Measurements from ENCODE around the gene SNTG2. TPM values are rescaled to one million over a fixed set of nuclear protein-coding genes. Genes with fewer than 3 reads are reported as not detected.

The SNTG2 gene
- total RNA-seq, 1 donor from 2014 or later, result 7.7 TPM

DNA sequence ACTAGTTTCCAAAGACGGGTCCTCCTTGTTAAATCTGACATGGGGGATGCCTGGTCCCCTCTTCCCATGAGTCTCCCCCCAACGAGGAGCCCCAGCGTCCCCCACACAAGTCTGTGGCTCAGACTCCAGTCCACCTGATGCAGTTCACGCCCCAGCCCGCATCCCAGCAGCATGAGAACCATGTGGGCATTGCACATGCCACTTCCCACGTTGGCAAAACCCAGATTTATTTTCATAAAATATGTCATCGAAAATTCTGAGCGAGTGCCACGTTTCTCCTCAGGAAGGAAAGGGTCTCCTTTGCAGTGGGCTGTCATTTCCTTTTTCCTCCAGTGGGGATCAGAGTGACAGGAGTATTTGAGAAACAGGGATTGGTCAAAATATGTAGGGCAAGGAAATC lies 417.0 kb downstream of the SNTG2 start:
- no peak overlapping the region for H3K27ac Mint-ChIP-seq (ENCODE audit: unreplicated experiment)
- no peaks in the 10 kb centered on the region for H3K36me3 Mint-ChIP-seq (ENCODE audit: unreplicated experiment)
- no peak overlapping the region for H3K4me3 Mint-ChIP-seq (ENCODE audit: unreplicated experiment)
- H3K27me3 Mint-ChIP-seq (ENCODE audit: unreplicated experiment), result peaks cover 2% of the 10 kb centered on the region
- H3K9me3 Mint-ChIP-seq (ENCODE audit: unreplicated experiment), result no peaks in the 10 kb centered on the region
- no peak for DNase-seq
- TF ChIP-seq, protein P1, sequence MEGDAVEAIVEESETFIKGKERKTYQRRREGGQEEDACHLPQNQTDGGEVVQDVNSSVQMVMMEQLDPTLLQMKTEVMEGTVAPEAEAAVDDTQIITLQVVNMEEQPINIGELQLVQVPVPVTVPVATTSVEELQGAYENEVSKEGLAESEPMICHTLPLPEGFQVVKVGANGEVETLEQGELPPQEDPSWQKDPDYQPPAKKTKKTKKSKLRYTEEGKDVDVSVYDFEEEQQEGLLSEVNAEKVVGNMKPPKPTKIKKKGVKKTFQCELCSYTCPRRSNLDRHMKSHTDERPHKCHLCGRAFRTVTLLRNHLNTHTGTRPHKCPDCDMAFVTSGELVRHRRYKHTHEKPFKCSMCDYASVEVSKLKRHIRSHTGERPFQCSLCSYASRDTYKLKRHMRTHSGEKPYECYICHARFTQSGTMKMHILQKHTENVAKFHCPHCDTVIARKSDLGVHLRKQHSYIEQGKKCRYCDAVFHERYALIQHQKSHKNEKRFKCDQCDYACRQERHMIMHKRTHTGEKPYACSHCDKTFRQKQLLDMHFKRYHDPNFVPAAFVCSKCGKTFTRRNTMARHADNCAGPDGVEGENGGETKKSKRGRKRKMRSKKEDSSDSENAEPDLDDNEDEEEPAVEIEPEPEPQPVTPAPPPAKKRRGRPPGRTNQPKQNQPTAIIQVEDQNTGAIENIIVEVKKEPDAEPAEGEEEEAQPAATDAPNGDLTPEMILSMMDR (IDR thresholded peaks at IDR 0.05; ENCODE audit: partially characterized antibody, unreplicated experiment), result no peak
- peaks cover 5% of the 10 kb centered on the region for H3K4me1 Mint-ChIP-seq (ENCODE audit: low read depth, unreplicated experiment)

DNA sequence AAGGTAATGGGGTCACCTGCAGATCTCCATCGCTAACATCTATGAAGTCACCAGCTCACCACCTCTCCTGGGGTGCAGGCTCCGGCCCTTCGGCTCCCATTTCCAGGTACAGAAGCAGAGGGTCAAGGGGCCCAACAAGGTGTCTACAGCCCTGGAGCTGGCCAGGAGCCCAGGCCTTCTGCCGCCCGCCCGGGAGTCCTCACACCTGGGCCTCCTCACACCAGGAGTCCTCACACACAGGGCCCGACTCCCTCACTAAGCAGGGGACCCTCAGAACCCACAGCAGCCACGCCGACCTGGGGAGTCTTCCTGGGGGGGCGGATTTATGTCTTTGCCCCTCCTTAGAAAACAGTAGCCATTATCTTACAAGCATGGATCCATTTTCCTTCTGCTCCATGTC lies 419.3 kb downstream of the SNTG2 start:
- peaks cover 2% of the 10 kb centered on the region for H3K27me3 Mint-ChIP-seq (ENCODE audit: unreplicated experiment)

DNA sequence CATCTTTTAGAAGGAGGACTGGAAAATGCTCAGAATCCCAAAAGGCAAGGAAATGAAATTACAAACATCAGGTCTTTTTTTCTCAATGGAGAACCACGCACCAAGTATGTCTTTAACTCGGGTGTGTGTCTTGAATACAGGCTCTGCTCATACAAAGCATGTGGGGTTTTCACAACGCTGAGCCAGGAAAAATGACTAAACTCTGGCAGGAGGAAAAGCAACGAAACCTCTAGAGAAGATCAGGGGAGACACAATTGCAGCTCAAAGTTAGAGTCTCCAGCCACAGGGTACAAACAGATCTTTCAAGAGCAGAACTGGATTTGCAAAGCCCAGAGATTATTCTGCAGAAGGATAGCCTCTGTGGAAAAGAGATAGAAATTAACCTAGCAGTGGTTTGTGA lies 419.8 kb downstream of the SNTG2 start:
- no peak overlapping the region for H3K27ac Mint-ChIP-seq (ENCODE audit: unreplicated experiment)
- H3K36me3 Mint-ChIP-seq (ENCODE audit: unreplicated experiment), result no peaks in the 10 kb centered on the region
- TF ChIP-seq, protein P1 (IDR thresholded peaks at IDR 0.05; ENCODE audit: partially characterized antibody, unreplicated experiment), result no peak
- no peak overlapping the region for H3K4me3 Mint-ChIP-seq (ENCODE audit: unreplicated experiment)
- H3K4me1 Mint-ChIP-seq (ENCODE audit: low read depth, unreplicated experiment), result peaks cover 5% of the 10 kb centered on the region
- peaks cover 2% of the 10 kb centered on the region for H3K27me3 Mint-ChIP-seq (ENCODE audit: unreplicated experiment)
- H3K9me3 Mint-ChIP-seq (ENCODE audit: unreplicated experiment), result no peaks in the 10 kb centered on the region
- no peak for DNase-seq

More for the DNA sequence above, 419.3 kb downstream of the SNTG2 start:
- no peak overlapping the region for H3K4me3 Mint-ChIP-seq (ENCODE audit: unreplicated experiment)
- no peak overlapping the region for H3K27ac Mint-ChIP-seq (ENCODE audit: unreplicated experiment)
- H3K9me3 Mint-ChIP-seq (ENCODE audit: unreplicated experiment), result no peaks in the 10 kb centered on the region
- TF ChIP-seq, protein P1 (IDR thresholded peaks at IDR 0.05; ENCODE audit: partially characterized antibody, unreplicated experiment), result no peak
- no peaks in the 10 kb centered on the region for H3K36me3 Mint-ChIP-seq (ENCODE audit: unreplicated experiment)
- no peak for DNase-seq
- H3K4me1 Mint-ChIP-seq (ENCODE audit: low read depth, unreplicated experiment), result peaks cover 5% of the 10 kb centered on the region

DNA sequence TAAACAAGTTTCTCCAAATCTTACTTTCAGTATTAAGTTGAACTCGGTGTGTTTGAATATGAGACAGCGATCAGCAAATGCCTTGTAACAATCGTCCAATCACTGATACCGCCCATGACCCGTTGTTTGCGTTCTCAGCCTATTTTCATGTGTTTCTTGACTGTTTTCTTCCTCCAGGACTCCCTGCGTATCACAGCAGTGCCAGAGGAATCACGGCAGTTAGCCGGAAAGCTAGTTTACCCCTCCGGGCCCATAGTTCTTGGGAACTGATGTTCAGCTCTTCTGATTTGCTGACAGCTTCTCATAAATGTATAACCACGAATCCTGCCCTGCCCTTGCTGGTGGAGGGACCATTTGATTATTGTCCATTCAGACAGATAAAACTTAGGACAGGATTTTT lies 420.4 kb downstream of the SNTG2 start:
- peaks cover 2% of the 10 kb centered on the region for H3K27me3 Mint-ChIP-seq (ENCODE audit: unreplicated experiment)
- TF ChIP-seq, protein P1 (IDR thresholded peaks at IDR 0.05; ENCODE audit: partially characterized antibody, unreplicated experiment), result no peak
- DNase-seq, result no peak
- H3K36me3 Mint-ChIP-seq (ENCODE audit: unreplicated experiment), result no peaks in the 10 kb centered on the region
- no peak overlapping the region for H3K4me3 Mint-ChIP-seq (ENCODE audit: unreplicated experiment)
- H3K9me3 Mint-ChIP-seq (ENCODE audit: unreplicated experiment), result no peaks in the 10 kb centered on the region
- H3K27ac Mint-ChIP-seq (ENCODE audit: unreplicated experiment), result no peak overlapping the region
- H3K4me1 Mint-ChIP-seq (ENCODE audit: low read depth, unreplicated experiment), result peaks cover 5% of the 10 kb centered on the region

DNA sequence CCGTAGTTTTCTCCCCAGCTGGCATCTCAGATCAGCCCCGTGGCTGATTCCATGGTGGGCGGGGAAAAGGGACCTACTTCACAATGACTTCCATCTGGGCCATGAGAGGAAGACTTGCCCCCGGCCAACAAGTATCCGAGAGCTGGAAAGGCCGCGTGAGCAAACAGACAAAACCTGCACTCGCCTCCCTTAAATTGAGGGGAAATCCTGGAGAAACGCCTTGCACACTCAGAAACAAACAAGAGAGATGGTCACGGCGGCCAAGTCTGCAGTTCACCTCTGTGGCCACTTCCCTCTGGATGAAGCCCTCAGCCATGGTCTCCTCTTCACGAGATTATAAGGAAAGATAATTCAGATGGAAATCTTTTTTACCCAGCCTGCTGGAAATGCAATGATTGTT lies 423.2 kb downstream of the SNTG2 start:
- Mint-ChIP-seq H3K27me3 (ENCODE audit: unreplicated experiment) (no peaks in the 10 kb centered on the region), H3K27ac (ENCODE audit: unreplicated experiment) (no peak overlapping the region), H3K9me3 (ENCODE audit: unreplicated experiment) (no peaks in the 10 kb centered on the region), H3K4me1 (ENCODE audit: low read depth, unreplicated experiment) (peaks cover 5% of the 10 kb centered on the region), H3K4me3 (ENCODE audit: unreplicated experiment) (no peak overlapping the region), H3K36me3 (ENCODE audit: unreplicated experiment) (no peaks in the 10 kb centered on the region)
- TF ChIP-seq, protein P1 (IDR thresholded peaks at IDR 0.05; ENCODE audit: partially characterized antibody, unreplicated experiment), result no peak
- DNase-seq, result no peak

Measured in glutamatergic neuron (in vitro differentiated cells).